ENCODE results near the gene SCARF2. TPM values are rescaled to one million over a fixed set of nuclear protein-coding genes. Genes with fewer than 3 reads are reported as not detected.

SCARF2 gene
- total RNA-seq, 4 donors from 2014 or later = 6.1 to 9.6 (median 8.4) TPM

DNA sequence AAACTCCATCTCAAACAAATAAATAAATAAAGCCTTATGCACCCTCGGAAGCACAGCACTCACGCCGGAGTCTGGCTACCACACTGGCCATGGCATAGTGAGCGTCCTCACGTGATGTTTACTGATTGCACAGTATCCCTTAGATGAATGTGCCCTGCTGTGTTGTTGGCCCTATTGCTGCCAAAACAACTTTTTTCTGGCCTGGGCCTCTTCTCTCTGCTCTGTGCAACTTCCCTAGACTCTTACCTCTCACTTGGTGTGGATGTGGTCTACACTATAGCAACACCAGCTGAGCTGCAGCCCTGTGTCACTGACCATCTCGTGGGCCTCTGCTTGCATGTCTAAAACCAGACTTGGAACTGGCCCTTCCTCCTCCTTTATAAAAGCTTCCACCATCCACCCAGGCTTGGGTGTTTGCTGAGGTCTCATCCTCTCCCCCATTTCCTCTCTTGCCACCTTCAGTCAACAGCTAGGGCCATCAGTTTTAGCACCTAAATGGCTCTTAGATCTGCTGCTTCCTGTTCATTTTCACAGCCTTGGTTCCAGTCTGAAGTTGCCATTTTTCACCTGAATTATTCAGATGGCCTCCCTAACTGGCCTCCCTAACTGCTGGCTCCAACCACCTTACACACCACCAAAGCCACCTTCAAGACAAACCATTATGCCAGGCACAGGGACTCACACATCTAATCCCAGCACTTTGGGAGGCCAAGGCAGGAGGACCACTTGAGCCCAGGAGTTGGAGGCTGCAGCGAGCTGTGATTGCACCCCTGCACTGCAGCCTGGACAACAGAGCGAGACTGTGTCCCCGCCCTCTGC lies 34.5 kb downstream of the SCARF2 start:
- 95 to 97% methylated on average over 9 of the region's 9 CpGs for whole genome bisulfite sequencing, 2 donors
- H3K4me3 ChIP-seq (ENCODE audit: low read depth, poor library complexity, severe bottlenecking) = no peak overlapping the region
- TF ChIP-seq, protein P1, sequence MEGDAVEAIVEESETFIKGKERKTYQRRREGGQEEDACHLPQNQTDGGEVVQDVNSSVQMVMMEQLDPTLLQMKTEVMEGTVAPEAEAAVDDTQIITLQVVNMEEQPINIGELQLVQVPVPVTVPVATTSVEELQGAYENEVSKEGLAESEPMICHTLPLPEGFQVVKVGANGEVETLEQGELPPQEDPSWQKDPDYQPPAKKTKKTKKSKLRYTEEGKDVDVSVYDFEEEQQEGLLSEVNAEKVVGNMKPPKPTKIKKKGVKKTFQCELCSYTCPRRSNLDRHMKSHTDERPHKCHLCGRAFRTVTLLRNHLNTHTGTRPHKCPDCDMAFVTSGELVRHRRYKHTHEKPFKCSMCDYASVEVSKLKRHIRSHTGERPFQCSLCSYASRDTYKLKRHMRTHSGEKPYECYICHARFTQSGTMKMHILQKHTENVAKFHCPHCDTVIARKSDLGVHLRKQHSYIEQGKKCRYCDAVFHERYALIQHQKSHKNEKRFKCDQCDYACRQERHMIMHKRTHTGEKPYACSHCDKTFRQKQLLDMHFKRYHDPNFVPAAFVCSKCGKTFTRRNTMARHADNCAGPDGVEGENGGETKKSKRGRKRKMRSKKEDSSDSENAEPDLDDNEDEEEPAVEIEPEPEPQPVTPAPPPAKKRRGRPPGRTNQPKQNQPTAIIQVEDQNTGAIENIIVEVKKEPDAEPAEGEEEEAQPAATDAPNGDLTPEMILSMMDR (IDR thresholded peaks at IDR 0.05) = no peak
- no peak for TF ChIP-seq POLR2A (IDR thresholded peaks at IDR 0.05)
- no peak for DNase-seq (ENCODE audit: low spot score in 2 of 2)
- intact Hi-C loops (cut with DNase I; ENCODE audit: low total_unique reads) = no loop called here

DNA sequence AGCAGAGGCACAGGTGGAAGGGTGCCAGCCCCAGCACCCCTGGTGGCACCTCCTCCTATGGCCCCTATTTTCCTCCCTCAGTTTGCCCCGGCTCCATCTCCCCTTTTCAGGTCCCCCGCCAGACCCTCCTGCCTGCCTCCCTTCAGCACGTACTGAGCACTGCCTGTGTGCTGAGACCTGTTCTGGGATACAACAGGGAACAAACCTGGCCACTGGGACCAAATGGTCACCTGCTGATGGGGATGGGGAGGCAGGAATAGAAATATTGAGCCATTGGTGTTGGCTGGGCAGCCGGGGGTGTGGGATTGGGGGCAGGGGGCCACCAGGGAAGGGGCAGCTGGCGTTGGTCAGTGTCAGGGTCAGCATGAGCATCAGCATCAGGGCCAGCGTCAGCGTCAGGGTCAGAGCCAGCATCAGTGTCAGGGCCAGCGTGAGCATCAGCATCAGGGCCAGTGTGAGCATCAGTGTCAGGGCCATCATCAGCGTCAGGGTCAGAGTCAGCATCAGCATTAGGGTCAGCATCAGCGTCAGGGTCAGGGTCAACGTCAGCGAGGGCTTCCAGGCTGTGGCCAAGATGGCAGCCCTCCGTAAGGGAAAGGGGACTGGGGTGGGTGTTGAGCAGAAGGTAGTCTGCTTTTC lies 36.1 kb downstream of the SCARF2 start:
- TF ChIP-seq, protein P1 (IDR thresholded peaks at IDR 0.05) = no peak
- TF ChIP-seq POLR2A (IDR thresholded peaks at IDR 0.05) = no peak
- H3K4me3 ChIP-seq (ENCODE audit: low read depth, poor library complexity, severe bottlenecking) = no peak overlapping the region
- peak in 1 of 2 donors; percentile 78 for DNase-seq (ENCODE audit: low spot score in 2 of 2)
- WGBS, 2 donors = 93 to 96% methylated on average over 13 of the region's 13 CpGs
- intact Hi-C loops (cut with DNase I; ENCODE audit: low total_unique reads) = no loop called here

DNA sequence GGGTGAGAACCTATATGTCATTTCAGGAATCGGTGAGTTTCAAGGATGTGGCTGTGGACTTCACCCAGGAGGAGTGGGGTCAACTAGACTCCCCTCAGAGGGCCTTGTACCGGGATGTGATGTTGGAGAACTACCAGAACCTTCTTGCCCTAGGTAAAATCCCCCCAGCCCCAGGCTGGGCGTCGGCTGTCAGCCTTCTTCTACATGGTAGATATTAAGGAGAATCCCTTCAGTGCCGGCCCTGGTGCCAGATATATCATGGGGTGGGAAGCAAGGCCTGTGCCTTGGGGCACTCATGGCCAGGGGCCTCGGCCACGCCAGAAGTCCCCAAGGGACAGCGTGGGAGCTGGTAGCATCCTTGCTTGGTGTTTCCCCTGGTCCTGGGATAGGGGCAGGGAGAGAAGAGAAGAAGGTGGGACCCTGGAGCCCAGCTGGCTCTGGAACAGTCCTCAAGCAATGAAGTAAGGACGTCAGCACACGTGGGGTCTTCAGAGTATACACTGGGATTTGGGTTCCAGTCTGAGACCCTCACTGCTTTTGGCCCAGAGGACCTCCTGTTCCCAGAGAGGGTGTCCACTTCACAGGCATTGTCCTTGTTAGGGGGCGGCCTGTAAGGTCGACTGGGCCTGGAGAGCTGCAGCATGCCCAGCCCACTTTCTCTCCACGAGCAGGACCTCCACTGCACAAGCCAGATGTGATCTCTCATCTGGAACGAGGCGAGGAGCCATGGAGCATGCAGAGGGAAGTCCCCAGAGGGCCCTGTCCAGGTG lies 36.8 kb downstream of the SCARF2 start:
- intact Hi-C loops (cut with DNase I; ENCODE audit: low total_unique reads) = no loop called here
- DNase-seq (ENCODE audit: low spot score in 2 of 2) = peak in 1 of 2 donors; percentile 81
- WGBS, 2 donors = 93% methylated on average over 14 to 15 of the region's 15 CpGs
- no peak overlapping the region for H3K4me3 ChIP-seq (ENCODE audit: low read depth, poor library complexity, severe bottlenecking)
- TF ChIP-seq, protein P1 (IDR thresholded peaks at IDR 0.05) = no peak
- TF ChIP-seq POLR2A (IDR thresholded peaks at IDR 0.05) = no peak

DNA sequence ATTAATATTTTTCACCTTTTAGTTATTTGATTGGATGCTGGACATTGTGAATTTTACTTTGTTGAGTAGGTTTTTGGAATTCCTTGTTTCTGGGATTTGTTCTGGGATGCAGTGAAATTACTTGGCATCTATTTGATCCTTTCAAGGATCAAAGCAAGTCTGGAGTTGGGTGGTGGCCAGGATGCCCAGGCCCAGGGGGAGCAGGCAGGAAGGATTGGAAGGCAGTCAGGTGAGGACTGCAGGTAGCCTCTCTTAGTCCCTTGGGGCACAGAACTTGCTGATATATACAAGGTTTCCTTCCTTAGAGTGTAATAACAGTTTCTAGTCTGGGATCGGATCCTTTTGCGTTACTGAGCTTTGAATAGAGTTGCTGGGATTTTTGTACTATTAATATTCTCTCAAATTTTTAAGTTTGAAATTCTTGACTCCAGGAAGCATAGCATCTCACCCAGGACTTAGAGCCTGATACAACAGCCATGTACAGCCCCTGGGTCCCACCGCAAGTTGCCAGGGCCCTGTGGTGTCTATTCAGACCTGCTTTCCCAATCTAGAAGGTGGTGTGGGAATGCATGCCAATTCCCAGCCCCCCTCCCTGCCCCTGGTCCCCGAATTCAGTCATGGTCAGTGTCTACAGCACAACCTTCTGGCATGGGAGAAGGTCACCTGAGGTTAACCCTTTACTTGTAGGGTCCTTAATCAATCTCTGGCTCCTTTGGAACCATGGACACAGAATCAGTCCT lies 37.6 kb downstream of the SCARF2 start:
- no peak for TF ChIP-seq POLR2A (IDR thresholded peaks at IDR 0.05)
- TF ChIP-seq, protein P1 (IDR thresholded peaks at IDR 0.05) = no peak
- intact Hi-C loops (cut with DNase I; ENCODE audit: low total_unique reads) = no loop called here
- DNase-seq (ENCODE audit: low spot score in 2 of 2) = peak in 1 of 2 donors; percentile 40
- H3K4me3 ChIP-seq (ENCODE audit: low read depth, poor library complexity, severe bottlenecking) = no peak overlapping the region
- WGBS, 2 donors = 87 to 93% methylated on average over 4 of the region's 4 CpGs

DNA sequence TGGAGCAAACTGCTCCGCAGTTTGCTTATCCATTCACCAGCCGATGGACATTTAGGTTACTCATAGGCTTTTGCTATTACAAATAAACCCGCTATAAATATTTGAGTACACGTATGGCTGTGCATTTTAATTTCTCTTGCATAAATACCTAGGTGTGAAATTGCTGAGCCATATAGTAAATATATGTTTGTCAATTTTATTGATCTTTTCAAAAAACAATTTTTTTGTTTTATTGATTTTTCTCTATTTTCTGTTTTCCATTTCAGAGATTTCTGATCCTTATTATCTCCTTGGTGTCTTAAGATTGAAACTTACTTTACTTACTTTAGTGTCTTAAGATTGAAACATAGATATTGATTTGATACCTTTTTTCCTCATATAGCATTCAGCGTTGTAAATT lies 39.2 kb downstream of the SCARF2 start:
- no peak overlapping the region for H3K4me3 ChIP-seq (ENCODE audit: low read depth, poor library complexity, severe bottlenecking)
- no peak for DNase-seq (ENCODE audit: low spot score in 2 of 2)
- intact Hi-C loops (cut with DNase I; ENCODE audit: low total_unique reads) = no loop called here
- 96 to 97% methylated on average over 5 of the region's 5 CpGs for WGBS, 2 donors
- no peak for TF ChIP-seq POLR2A (IDR thresholded peaks at IDR 0.05)
- TF ChIP-seq, protein P1 (IDR thresholded peaks at IDR 0.05) = no peak

All from lower leg skin (tissue), 4 donors.